ENCODE measurements around the gene INPP5E. TPM values are rescaled to one million over a fixed set of nuclear protein-coding genes. Genes with fewer than 3 reads are reported as not detected.
A peak's percentile ranks its signal among the peaks of the same experiment; 100 is the strongest.
"Not testable (repeated sequence)": the region's sequence is repeated elsewhere in the genome, so short reads cannot be mapped to it uniquely, and the experiment has no call there.

INPP5E gene
- polyA plus RNA-seq, 4 donors, result 12.8 to 18.1 (median 13.8) TPM

DNA sequence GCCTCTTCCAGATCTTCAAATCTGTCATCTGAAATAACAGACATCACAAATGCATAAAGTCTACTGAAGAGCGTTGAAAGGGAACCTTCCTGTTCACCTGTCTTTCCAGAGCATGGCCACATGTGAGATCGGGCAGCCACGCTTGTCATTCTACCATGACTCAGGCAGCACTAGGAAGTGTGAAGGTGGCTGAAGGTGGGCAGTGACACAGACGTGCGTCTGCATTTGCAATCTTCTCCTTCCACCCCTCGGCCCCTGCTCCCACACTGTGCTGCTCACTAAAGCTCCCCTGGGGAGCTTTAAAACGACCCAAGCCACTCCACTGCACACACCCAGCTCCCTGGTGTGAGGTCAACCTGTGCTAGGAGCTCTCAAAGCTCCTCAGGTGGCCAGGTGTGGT, 31.7 kb downstream of the INPP5E start:
- DNase-seq (ENCODE audit: low read depth in 4 of 4, low spot score in 3 of 4), result no peak

DNA sequence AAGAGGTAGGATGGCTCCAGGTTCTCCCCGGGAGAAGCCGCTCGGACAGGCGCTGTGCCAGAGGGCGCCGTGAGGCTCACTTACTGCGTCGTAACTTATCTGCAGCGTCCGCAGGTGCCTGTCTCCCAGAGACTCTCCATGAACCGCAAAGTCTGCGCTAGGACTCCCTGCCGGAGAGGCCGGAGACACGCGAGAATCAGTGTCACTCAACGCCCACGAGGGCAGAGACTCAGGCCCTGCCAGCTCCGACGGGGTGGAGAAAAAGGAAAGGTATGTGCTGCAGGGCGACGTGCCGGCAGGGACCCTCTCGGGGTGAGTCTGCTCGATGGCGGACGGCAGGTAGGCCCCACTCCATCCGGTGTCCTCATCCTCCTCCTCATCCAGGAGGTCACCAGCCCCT, 32.6 kb downstream of the INPP5E start:
- not testable (repeated sequence) for DNase-seq (ENCODE audit: low read depth in 4 of 4, low spot score in 3 of 4)

DNA sequence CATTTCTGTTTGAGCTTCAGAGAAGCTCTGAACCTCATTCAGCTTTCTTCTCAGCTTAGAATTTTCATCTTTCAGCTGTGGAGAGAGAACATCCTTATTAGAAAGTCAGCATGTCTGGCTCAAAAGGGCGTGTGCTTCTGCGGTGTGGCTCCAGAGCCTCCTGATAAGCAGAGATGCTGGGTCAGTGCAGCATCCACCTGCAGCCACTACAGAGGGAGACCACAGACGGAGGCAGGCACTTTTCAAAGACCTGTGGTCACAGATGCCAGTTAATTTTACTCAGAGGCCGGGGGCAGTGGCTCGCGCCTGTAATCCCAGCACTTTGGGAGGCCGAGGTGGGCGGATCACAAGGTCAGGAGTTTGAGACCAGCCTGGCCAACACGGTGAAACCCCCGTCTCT, 33.7 kb downstream of the INPP5E start:
- not testable (repeated sequence) for DNase-seq (ENCODE audit: low read depth in 4 of 4, low spot score in 3 of 4)

DNA sequence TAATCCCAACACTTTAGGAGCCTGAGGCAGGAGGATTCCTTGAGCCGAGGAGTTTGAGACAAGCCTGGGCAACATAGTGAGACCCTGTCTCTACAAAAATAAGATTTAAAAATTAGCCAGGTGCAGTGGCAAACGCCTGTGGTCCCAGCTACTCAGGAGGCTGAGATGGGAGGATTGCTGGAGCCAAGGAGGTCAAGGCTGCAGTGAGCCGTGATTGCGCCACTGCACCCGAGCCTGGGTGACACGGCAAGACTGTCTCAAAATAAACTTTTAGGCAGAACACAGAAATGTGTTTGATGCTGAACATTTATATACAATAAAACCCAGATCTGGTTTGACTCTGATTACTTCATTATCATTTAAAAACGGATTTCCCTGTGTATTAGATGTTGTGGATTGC, 34.2 kb downstream of the INPP5E start:
- no peak for DNase-seq (ENCODE audit: low read depth in 4 of 4, low spot score in 3 of 4)

DNA sequence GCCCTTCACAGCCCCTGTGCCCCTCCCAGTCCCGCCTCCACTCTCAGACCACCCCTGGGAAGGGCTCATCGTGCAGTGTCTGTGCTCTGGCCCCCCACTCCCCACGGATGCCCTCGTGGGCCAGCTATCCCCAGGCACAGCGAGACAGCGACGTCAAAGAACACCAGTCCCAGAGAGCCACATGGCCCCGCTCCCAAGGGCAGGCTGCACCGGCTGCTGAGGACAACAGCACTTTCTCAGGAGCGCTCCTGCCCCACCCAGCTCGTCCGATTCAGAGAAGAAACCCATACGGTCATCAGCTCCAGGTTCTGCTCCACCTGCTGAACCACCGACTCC, 34.9 kb downstream of the INPP5E start:
- DNase-seq (ENCODE audit: low read depth in 4 of 4, low spot score in 3 of 4), result no peak

DNA sequence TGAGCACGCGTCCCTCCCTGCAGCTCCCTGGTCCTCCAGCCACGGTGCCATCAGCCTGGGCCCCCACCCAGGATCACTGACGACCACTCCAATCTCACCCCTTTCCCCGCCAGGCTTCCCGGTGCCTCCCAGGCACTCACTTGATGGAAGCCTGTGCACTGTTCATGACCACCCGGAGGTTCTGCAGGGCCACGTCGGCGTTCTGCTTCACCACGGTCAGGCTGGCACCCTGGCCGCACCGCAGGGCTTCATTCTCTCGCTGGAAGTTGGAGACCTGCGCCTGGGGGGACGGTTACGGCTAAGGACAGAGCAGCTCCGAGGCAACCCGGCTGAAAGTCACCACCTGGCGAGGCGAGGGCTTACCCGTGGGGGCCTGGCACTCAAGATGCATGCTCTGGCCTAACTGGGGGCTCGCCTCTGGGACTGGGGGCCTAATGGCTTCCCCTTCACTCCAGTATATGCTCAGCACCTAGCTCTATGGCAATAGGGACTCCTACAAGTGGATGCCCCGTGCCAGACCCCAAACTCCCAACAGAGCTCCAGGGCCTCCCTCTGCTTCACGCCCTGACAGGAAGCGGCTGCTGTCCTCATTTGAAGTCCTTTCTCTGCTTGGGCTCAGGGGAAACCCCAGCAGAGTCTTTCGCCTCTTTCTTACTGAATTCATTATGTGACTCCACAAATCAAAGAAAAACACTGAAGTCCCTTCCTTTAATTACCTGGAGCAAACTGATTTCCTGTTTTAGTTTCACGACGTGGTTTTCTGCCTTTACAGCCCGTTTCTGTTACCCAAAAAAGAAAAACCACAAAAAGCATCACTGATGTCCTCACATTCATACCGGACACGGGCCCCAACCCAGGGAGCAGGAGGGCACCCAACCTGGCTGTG, 35.5 kb downstream of the INPP5E start:
- DNase-seq (ENCODE audit: low read depth in 4 of 4, low spot score in 3 of 4), result no peak

DNA sequence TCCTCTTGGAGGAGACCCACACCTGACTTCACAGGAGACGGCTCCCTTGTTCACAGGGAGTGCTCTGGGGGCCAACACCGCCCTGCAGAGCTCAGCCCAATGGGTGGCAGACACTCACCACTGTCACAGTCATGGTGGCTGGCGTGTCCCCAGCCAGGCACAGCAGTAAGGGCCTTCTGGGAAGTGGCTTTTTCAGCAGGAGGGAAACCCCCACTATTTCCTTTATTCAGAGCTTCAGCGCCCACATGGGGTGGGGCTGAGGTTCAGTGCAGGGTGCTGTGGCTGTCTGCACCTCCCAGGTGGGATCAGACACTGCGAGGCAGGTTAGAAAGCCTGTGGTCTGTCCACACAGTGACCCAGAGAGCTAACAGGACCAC, 36.1 kb downstream of the INPP5E start:
- DNase-seq (ENCODE audit: low read depth in 4 of 4, low spot score in 3 of 4), result no peak

DNA sequence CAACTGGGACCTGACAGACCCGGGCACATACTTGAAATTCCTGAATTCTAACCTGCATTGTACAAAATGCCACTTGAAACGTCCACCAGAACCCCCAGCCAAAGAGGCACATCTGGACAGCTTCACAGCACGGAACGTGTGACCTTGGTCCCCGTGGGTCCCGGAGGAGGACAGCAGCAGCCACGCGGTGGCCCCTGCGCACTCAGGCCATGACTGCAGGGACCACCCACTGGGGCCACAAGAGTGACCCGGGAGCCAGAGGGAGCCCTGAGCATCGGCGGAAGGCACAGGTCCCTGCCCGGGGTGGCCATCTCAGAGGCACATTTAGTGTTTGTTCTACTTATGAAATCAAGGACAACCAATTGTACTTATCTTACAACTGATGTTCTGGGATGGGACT, 37.6 kb downstream of the INPP5E start:
- DNase-seq (ENCODE audit: low read depth in 4 of 4, low spot score in 3 of 4), result no peak

DNA sequence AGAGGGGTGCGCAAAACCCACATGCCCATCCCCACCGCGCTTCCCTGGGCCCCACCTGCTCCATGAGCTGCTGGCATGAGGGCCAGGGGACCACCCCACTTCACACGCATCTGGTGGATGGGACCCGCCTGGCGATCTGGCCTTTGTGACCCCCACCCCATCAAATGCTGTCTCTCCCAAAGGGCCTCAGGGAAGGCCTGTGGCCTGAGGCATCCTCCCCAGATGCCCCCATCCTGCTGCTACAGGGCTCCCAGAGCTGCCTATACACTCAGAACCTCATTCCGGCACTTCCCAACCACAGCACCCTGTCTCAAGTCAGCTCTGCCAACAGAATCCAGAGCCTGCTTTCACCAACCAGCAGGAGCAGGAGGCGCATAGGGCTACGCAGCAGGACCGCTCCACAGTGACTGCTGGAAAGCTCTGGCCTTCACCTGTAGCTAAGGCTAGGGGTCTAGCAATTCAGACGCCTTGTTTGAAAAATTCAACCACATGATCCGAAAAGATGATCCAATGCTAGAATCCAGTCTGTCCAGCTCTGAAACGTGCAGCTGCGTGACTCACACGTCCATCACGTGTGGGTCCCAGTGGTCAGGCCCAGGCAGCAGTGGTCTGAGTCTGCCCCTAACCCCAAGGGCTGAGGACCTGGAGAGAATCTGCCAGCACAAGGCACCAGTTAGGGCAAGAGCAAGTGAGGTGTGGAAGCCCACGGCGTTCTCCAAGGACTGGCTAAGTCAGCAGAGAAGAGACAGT, 38.3 kb downstream of the INPP5E start:
- DNase-seq (ENCODE audit: low read depth in 4 of 4, low spot score in 3 of 4), result no peak

DNA sequence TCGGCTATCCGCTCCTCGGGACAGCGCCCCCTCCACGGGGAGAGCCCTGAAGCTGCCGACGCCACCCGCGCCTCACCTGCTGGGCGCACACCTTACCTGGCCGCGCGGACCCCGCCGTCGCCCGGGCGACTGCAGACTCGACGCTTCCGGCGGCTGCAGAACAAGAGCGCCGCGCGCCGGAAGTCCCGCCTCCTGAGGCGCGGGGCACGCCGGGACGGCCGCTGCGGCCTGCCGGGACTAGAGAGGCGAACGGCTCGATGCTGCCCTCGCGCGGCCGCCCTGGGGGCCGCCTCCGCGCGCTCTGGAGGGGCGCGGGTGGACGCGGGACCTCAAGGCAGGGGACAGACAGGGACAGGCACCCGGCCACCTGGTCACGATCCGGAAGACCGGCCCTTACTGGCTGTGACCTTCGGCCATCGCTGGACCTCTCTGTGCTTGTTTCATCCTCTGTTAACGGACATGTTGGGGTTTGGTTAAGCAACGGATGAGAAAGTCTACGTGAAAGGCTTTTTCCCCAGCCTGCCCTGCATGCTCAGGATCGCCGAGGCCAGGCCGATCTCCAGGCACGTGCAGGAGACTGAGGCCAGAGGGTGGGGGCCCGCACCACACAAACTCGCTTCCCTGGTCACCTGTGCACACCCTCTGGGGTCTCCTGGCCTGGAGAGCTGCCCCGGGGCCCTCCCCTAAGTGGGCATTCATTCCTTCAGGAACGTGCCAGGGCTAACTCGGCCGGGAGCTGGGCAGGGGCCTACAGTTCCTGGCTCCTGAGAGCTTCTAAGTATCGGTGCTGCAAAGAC, 39.4 kb downstream of the INPP5E start, which contains the start of gene SNAPC4:
Gene SNAPC4 (minus strand): TSS at position 133 of the 797 bp plus-strand sequence. CDS start 1,742 bp downstream, outside the sequence.
- peak; percentile 76 to 89 (median 83) for DNase-seq (ENCODE audit: low read depth in 4 of 4, low spot score in 3 of 4)

DNA sequence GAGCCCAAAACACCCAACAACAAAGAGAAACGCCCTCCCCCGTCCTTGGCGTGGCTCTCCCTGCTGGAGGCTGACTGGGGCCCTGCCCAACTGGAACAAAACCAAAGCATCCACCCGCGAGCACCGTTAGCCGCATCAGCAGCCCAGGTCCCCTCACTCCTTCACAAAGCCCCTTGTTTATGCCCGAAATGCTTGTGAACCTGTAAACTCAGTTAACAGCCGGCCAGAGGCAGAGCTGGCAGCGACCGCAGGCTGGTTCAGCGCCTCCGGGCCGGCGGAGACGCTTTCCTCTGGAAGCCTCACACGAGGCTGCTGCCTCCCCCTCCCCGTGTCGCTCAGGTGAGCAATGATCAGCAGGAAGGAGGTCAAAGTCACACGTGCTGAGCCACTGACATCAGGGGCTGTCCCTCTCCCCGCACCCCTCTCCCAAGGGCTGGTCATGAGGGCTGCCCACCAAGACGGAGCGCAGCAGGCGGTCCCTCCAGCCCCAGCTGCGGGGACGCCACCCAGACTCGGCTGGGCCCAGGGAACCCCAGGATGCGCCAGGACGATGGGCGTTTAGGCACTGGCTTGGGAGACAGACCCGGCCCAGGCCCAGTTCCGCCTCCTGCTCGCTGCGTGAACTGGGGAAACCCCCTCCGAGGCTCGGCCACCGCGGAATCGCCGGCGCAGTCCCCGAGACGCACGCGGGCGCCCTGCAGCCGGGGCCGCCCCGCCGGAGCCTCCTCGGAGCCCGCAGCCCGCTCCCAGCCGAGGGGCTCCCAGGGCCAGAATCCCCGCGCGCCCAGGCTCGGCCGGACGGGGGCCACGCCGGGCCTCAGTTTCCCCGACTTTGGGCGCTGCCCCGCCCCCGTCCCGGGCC, 40.2 kb downstream of the INPP5E start:
- no peak for DNase-seq (ENCODE audit: low read depth in 4 of 4, low spot score in 3 of 4)

DNA sequence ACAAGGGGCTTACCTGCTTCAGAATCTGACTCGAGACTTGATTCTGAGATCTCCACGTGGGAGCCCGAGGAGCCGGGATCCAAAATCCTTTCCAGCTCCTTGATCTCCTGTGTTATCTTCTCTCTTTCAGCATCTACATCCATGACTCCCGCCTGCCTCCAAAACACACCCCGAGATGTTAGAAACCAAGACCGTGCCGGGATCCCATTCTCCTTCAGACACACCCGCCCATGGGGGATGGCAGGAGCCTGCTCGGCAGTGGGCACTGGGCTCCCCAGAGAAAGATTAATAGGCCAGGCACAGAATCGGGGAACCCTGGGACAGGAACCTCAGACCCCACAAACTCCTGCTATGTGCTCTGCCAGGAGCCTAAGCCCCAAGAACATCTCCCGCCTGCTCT, 41.4 kb downstream of the INPP5E start:
- DNase-seq (ENCODE audit: low read depth in 4 of 4, low spot score in 3 of 4), result no peak

DNA sequence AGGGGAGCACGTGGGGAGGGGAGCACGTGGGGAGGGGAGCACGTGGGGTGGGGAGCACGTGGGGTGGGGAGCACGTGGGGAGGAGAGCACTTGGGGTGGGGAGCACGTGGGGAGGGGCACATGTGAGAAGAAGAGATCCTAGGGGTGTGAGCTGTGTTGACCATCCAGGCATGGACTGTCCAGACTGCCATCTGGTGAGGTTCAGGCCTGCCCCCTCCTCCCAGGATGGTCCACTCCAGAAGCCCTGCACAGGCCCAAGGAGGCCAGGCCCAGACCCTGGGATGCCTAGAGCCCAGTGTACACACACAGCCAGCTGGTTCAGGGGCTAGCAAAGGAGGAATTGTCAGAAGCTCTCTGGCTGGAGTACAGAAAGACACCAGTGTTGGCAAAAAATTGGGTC, 42.0 kb downstream of the INPP5E start:
- DNase-seq (ENCODE audit: low read depth in 4 of 4, low spot score in 3 of 4), result no peak

DNA sequence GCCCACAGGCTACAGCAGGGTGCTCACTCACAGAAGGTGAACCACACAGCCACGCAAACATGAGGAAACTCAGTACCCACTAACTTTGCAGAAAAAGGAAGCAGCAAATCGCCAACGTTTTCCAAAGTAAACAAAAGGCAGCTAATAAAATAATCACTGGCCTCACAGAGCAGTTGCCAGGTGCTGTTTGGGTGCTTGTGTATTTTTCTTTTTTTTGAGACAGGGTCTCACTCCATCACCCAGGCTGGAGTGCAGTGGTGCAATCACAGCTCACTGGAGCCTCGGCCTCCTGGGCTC, 43.5 kb downstream of the INPP5E start:
- DNase-seq (ENCODE audit: low read depth in 4 of 4, low spot score in 3 of 4), result no peak

DNA sequence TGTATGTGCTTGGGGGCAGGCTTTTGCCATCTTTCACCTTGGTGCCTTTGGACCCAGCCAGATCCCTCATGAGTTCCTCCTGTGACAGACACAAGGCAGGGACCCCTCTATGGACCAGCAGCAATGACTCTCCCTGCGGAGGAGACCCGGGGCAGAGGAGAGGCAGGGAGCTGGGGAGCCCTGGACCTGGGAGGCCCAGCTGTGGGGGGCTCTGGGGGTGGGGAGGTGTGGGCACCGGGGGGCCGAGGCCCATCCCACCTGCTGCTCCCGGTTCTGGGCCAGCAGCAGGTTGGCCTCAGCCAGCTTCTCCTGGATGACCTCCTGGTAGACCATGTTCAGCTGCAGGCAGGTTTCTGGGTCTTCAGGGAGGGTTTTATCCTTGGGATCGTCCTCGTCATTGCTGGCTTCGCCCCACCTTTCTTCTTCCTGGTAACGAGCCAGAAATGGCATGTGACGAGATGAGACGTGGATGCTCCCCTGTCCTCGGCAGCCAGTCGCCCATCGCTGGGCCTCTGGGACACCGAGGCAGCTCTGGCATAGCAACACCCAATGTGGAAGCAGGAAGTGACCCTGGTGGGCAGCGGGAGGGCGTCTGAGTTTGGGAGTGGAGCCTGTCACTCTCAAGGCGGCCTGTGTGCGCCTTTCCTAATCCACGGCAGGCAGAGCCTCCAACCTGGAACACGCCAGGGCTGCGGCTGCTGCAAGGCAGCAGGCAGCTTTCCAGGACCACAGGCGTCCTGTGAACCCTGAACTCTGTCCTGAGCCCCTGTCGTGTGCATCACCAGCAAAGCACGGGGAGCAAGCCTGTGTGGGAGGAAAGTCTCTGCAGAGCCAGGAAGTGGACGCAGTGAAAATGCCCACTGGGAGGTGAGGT, 44.1 kb downstream of the INPP5E start:
- no peak for DNase-seq (ENCODE audit: low read depth in 4 of 4, low spot score in 3 of 4)

DNA sequence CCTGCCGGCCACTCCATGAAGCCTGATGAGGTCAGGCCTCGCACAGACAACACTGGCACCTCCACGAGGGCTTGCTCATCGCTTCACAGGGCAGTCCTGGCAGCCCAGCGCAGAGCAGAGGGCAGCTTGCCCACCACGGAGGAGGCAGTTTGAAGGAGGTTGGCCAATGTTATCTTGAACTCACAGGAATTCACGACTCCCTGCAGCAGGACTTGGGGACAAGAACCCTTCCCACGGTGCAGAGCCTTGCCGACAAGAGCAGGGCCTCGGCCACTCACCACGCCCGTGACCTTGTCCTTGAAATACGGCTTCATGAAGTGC, 44.7 kb downstream of the INPP5E start:
- DNase-seq (ENCODE audit: low read depth in 4 of 4, low spot score in 3 of 4), result no peak

DNA sequence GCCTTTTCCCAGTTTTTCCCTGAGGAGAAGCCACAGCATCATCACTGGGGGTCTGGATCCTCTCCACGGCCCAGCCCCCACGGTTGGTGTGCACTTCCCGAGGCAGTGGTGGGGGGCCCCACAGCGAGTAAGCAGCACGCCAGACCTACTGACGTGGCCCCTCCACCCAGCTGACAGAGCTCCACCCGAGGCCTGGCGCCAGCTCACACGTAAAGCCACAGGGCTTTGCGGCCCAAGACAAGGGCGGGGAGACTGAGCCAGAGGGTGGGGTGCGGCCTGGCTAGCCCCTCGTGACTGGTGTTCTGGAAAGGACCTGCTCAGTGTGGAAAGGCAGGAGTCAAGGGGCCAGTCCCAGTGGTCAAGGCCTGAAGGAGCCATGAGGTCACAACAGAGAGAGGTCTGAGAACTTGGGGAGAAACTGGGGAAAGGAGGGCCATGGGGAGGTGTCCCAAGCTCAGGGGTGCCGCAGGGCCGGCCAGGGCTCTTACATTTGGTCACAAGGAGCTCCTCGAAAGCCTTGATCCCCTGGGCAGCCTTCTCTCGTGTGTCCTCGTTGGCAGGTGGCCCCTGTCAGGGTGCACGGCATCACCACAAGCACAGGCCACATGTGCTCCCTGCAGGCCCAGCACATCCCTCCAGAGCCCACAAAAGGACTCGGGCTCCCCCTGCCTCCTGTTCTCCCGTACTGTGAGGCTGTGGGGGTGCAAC, 45.2 kb downstream of the INPP5E start:
- DNase-seq (ENCODE audit: low read depth in 4 of 4, low spot score in 3 of 4), result no peak

DNA sequence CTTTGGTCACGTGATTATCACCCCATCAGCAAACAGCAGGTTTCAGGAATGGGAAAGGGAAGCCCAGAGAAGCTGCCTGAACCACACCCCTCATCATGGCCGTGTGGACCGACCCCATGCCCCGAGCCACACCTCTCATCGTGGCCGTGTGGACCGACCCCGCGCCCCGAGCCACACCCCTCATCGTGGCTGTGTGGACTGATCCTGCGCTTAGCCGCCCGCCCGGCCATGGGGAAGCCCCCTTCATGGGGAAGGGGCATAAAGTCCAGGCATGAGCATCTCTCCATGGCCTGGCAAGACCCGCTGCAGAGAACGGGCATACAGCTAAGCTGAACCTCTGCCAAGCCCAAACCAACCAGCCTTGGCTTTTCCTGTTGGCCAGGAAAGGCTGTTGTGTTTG, 46.1 kb downstream of the INPP5E start:
- DNase-seq (ENCODE audit: low read depth in 4 of 4, low spot score in 3 of 4), result no peak

Data from right renal pelvis (tissue), 4 donors.